ENCODE data around the gene DDX27. TPM values are rescaled to one million over a fixed set of nuclear protein-coding genes. Genes with fewer than 3 reads are reported as not detected.

Gene DDX27
- total RNA-seq, 2 donors from 2014 or later = 17.7 to 20.1 TPM

DNA sequence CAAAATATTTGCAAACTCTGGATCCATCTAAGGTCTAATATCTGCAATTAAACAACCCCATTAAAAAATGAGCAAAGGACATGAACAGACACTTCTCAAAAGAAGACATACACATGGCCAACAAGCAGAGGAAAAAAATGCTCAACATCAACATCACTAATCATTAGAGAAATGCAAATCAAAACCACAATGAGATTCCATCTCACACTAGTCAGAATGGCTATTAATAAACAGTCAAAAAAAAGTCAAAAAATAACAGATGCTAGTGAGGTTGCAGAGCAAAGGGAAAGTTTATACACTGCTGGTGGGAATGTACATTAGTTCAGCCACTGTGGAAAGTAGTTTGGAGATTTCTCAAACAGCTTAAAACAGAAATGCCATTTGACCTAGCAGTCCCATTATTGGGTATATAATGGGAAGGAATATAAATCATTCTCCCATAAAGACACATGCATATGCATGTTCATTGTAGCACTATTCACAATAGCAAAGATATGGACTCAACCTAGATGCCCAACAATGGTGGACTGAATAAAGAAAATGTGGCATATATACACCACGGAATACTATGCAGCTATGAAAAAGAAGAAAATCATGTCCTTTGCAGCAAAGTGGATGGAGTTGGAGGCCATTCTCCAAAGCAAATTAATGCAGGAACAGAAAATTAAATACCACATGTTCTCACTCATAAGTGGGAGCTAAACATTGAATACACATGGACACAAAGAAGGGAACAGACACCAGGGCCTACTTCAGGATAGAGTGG, 49.6 kb downstream of the DDX27 start:
- intact Hi-C loops (cut with DNase I) = no loop called here
- no peak for DNase-seq (ENCODE audit: low spot score)

DNA sequence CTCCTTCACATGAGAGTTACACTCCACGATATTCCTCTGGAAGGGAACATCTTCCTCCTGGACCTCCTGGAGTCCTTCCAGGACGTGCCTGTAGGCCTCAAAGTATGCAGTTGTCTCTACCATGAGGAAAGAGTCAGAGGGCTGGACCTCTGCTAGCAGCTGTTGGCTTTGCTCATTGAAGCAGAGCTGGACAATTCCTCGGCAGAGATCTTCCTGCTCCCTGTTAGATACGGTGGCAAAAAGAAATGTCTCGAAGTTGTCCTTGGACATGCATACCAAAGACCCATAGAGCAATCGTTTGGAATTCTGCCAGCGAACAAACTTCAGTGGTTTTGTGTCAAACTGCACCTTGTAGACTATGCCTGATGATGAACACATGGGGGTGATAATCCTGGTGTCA, 51.0 kb downstream of the DDX27 start:
- DNase-seq (ENCODE audit: low spot score) = no peak
- intact Hi-C loops (cut with DNase I) = no loop called here

DNA sequence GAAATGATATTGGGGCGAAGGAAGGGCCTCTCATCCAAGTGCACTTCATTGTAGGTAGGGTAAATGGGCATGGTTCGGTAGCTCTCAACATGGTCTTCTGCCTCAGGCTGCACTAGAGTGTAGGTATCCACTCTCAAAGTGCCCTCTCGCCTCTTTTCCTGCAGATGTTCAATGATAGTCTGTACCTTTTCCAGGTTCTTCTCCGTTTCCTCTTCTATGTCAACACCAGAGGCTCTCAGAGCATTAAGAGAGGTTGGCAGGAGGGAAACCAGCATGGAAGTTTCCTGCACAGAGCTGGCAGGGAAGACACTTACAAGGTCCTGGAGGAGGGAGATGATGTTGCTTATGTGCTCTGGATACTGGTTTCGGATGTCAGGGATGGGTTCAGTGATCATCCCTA, 51.5 kb downstream of the DDX27 start:
- intact Hi-C loops (cut with DNase I) = no loop called here
- no peak for DNase-seq (ENCODE audit: low spot score)

DNA sequence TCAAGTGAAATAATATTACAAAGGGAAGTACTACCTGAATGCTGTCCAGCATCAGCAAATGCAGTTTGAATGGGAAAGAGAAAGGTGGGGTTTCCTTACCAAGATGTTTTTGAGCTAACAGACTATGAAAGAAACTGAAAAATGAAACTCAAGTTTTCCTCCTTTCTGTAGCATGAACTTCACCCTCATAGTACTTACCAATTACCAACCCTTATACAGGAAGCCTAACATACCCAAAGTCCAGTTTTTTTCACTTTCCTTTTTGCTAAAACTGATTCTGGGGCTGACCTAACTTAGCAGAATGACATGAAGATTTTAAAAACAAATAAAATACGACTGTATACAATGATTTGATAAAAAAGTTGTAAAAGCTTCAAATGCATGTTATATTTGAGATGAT, 53.4 kb downstream of the DDX27 start:
- intact Hi-C loops (cut with DNase I) = no loop called here
- no peak for DNase-seq (ENCODE audit: low spot score)

DNA sequence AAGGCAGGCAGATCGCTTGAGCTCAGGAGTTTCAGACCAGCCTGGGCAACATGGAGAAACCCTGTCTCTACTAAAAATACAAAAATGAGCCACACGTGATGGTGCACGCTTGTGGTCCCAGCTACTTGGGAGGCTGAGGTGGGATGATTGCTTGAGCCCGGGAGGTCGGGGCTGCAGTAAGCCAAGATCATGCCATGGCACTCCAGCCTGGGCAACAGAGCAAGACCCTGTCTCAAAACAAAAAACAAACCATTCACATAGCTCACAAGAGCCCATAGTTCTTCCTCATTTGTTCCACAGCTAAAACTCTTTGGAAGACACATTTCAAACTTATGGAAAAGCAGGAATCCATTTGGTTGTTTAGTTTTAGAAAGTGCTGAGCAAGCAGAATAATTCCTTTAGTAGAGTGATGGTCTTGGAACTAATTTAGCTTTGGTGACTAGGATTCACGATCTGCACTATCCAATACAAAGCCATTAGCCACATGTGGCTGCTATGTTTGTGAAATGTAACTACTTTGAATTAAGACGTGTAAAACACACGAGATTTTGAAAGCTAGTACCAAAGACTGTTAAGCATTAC, 54.6 kb downstream of the DDX27 start:
- intact Hi-C loops (cut with DNase I) = no loop called here
- DNase-seq (ENCODE audit: low spot score) = no peak

DNA sequence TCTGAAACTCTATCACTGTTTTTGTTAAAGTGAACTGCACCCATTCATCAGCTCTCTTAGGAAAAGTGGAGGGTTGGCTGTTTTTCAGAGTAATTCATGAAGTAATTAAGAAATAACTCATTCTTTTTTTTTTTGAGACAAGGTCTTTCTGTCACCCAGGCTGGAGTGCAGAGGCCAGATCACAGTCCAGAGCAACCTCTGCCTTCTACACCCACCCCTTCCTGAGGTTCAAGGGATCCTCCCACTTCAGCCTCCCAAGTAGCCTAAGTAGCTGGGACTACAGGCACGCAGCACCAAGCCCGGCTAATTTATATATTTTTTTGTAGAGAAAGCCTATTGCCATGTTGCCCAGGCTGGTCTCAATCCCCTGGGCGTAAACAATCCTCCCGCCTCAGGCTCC, 56.0 kb downstream of the DDX27 start:
- intact Hi-C loops (cut with DNase I) = no loop called here
- no peak for DNase-seq (ENCODE audit: low spot score)

DNA sequence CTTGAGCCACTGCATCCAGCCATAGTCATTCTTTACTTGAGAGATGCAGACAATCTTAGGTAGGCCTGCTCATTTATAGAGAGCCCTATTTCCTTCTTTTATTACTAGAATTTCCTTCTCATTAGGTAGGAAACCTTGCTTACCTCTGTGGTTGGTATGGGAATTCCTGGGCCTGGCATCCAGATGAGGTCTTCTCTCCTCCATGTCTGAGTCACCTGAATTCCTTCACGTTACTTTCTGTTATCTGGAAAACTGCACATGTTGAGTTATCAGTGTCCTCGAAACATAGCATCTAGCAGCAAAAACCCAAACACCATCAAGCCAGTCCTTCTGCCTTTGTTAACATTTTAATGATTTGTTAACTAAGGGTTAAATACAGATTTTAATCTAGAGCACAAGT, 56.4 kb downstream of the DDX27 start:
- intact Hi-C loops (cut with DNase I) = no loop called here
- no peak for DNase-seq (ENCODE audit: low spot score)

DNA sequence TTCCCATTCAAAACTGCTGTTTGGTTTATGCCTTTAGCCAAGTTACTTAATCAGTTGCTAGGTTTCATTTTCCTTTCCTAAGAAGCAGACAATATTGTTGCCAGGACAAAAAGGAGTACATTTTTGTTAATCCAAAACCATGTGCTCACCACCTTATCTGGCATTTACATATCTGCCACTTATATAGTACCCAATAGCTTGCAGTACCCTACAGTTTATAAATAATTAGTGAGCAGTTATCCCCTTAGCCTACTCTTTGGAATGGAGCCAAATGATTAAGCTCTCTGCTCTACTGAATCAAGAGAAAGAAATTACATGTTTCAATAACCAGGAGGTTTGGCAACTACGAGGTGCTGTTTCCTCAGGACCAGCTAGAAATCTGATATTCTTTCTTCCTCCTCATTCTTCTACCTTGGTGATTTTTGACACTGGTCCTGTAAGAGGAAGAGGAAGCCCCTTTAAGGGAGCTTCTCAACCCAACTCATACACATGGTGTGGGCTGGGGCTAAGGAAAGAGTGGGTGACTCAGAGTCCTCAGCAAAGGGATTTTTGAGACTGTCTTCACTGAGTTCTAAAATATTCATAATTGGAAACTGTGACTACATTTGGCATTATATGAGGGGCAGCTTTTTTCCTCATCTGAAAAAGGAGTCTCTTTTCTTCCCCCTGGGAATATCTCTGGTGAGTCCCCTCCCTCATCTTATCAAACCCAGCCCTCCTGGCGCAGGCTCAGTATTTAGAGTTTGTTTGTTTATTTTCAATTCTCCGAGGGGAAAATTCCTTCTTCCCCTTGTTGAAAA, 57.1 kb downstream of the DDX27 start:
- intact Hi-C loops (cut with DNase I) = no loop called here
- no peak for DNase-seq (ENCODE audit: low spot score)

DNA sequence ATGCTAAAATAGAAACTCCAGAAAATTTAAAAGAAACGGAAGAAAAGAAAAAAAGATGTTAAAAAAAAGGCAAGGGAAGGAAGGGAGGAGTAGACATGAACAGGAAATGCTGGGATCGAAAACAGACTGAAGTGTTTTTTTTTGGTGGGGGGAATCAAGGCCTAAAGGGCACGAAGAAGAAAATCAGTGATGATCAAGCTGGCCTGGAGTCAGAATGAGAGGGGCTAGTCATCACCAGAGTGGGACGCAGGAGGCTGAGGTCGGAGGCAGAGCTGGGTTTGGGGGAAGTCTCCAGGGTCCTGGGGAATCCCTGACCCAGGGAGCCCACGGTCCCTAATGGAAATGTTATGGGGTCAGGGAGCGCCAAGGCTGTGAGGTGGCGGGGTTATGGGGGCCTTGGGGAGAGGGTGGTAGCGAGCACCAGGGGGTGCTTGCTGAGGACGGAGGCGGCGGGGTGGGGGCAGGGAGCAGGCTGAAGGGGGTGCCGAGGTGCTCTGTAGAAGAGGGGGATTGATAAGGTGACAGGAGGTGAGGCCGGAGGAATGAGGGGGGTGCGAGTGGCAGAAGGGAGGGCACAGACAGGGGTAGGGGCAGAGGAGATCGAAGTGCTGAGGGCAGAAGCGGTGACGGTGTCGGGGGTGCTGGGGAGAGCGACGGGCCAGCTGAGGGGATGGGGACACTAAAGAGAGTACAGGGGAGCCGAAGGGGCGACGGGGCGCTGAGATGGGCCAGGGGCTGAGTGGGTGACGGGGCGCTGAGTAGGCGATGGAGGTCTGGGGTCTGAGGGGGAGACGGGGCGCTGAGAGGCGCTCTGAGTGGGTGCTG, 58.0 kb downstream of the DDX27 start:
- intact Hi-C loops (cut with DNase I) = loop anchor here in 1 of 2 donors (1.0 kb wide), 1 partner anchor 23 kb away; no protein-coding TSS in a partner anchor
- DNase-seq (ENCODE audit: low spot score) = peak; percentile 87

DNA sequence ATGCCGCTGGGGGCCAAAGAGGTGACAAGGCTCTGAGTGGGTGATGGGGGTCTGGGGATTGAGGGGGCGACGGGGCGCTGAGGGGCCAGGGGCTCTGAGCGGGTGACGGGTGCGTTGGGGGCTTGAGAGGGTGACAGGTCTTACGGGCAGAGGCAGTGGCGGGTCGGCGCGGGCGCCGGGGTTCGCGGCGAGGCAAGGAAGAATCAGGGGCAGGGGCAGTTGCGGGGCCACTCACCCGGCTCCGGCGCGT, 58.5 kb downstream of the DDX27 start:
- intact Hi-C loops (cut with DNase I) = loop anchor here in 1 of 2 donors (1.0 kb wide), 1 partner anchor 23 kb away; no protein-coding TSS in a partner anchor
- no peak for DNase-seq (ENCODE audit: low spot score)

DNA sequence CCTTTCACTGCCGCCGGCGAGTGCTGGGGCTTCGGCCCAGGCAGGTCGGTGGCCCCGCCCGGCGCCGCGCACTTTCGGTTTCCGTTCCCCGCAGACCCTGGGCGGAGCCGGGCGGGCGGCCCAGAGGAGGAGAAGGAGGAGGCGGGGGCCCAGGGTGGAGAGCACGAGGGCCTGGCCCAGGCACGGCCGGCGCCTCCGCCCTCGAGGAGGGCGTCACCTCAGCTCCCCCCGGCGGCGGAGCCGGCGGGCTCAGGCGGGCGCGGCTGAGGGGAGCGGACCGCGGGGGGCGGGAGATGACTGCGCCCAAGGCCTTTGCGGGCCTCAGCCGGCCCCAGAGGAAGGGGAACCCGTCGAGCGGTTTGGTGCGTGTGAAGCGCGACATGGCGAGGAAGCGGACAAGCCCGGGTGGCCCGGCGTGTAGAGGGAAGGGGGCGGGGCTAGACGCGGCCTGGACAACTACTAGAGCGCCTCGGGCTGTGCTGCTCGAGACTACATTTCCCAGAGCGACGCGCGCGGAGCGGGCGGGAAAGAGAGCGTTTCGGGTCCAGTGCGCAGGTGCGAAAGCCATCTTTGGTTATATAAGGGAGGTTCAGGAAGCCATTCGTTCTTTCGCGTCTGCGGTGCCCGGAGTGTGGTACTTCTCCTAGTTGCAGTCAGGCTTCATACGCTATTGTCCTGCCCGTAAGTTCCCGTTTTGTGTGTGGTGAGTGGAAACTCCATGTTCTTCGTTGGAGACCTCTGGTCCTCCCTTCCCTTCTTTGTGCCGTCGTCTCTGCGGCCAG, 59.0 kb downstream of the DDX27 start, which contains the start of gene ZNFX1:
ZNFX1 (minus strand) TSS at position 22 of the 782 bp plus-strand sequence. CDS start 2,218 bp downstream, outside the sequence.
- intact Hi-C loops (cut with DNase I) = no loop called here

DNA sequence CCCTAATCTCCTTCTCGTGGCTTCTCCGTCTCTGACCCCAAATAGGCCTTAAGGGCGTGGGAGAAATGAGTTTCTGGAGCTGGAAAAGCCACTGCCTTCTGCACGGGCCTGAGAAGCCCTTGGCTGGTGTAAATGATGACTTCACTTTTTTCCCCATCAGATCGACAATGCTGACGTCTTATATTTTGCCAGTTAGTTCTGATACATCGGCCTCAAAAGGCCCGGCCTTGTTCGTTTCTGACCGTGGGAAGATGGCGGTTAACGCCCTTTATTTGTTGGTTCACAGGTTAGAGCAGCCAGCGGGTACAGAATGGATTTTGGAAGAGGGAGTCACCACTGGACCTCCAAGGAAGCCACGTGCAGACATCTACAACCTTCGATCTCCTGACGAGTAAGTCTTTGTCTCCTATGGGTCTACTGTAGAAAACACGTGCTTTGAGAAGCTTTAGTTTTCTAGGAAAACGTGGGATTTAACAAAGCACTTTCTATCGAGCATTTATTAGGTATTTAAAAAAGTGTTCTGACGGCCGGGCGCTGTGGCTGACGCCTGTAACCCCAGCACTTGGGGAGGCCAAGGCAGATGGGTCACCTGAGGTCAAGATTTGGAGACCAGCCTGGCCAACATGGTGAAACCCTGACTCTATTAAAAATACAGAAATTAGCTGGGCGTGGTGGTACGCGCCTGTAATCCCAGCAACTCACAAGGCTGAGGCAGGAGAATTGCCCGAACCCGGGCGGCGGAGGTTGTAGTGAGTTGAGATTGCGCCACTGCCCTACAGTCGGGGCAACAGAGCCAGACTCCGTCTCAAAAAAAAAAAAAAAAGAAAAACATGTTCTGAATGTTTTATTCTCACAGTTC, 59.8 kb downstream of the DDX27 start:
- DNase-seq (ENCODE audit: low spot score) = no peak
- intact Hi-C loops (cut with DNase I) = no loop called here

More for the DNA sequence above, 59.0 kb downstream of the DDX27 start, which contains the start of gene ZNFX1:
- peak; percentile 100 for DNase-seq (ENCODE audit: low spot score)

DNA sequence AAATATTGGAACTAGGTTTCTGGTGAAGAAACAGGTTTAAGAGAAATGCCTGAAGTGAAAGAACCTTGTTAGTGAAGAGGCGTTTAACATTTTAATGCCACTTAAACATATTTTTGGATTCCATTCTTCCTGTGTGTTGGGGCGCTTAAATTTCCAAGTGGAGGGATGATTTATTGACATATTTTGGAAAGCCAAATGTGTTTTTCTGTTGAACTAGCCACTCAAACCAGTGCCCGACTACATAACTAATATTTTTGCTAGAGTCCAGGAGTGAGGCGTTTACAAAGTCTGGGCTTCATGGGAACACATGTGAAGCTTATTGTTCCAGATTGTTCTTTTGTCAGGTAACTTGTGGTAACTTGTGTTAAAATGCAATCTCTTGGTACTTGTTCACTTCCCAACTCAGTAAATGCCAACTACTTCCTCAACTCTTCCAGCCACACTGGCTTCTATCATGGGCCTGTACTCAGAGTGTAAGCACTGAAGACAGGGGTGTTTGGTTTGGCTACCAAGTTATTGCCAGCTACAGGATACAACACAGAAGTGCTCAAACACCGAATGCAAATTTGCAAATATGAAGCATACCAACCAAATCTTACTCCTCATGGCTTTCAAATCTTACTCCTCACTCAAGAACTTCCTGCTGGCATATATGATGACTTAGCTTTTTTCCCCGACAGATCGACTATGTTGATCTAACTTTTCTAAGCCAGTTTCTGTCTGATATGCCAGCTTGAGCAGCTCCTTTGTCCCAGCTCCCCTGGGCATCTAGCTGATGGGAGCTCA, 60.7 kb downstream of the DDX27 start:
- no peak for DNase-seq (ENCODE audit: low spot score)
- intact Hi-C loops (cut with DNase I) = no loop called here

DNA sequence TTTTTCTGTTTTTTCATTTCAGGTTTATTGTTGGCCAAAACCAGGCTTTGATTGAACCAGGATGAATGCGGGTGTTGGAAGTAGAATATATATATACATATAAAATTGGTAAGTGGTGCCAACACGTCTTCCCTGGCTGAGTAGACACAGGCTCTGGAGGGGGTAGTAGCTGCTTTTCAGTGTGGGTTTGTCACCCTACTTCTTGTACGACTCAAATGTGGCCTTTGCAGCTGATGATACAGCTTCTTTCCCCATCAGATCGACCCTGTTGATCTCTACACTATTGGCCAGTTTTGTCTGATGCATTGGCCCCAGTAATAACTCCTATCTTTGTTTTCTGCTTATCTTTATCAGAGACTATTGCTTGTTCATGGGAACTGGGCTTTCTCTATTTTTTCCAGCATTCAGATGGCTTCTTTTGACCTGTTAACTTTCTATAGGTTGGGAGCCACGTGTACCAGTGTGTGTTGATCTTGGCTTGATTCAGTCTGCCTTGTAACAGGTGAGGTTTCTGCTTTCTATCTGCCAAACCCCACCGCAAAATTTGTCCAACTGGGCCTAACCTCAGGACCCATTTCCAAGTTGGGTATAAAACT, 61.3 kb downstream of the DDX27 start:
- intact Hi-C loops (cut with DNase I) = no loop called here

DNA sequence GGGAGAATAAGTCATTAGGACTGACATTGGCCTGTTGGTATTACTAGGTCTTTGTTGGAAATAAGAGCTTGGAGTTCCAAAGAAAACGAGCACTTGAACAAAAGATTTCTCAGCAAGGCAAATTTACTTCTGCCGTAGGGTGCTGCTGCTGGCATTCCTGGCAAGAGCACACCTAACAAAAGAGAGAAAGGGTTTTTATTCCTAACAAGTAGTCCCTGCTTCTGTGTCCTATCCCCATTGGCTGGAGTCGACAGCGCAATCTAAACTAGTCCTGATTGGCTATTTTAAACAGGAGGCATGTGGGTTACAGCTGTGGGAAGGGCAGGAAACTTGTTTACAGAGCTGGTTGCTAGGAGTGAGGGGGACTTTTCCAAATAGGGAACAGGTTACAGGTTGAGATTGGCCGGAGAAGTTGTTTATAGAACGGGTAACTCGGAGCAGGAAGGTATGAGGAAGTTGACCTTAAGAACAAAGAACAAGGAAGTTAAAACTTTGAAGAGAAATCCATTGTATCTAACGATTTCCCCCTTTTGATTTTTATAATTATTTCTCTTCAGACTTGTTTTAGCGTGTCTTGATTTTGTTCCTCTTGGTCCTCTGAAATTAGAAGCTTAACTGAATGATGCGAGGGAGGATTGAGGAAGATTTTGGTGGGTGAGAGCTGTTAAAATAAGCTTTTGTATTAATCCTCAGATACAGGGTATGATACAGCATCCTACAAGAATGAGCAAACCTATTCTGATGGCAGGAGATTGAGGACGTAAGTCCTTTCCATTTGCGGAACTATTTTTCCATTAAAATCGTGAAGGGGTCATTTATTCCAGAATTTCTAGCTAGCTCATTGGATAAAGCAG, 62.1 kb downstream of the DDX27 start:
- intact Hi-C loops (cut with DNase I) = no loop called here
- DNase-seq (ENCODE audit: low spot score) = no peak

More for the DNA sequence above, 61.3 kb downstream of the DDX27 start:
- DNase-seq (ENCODE audit: low spot score) = no peak
